GM18517 (cell line): Measurements from ENCODE around the gene PARVA.

Experiments used
- ATAC-seq: cut with Tn5 transposase; IDR thresholded peaks from one replicate; pipeline ENCODE4 v1.9.1; 2021; ENCODE audit warnings: mild to moderate bottlenecking, moderate library complexity; ENCODE audit not compliant: unreplicated experiment

The PARVA gene

DNA sequence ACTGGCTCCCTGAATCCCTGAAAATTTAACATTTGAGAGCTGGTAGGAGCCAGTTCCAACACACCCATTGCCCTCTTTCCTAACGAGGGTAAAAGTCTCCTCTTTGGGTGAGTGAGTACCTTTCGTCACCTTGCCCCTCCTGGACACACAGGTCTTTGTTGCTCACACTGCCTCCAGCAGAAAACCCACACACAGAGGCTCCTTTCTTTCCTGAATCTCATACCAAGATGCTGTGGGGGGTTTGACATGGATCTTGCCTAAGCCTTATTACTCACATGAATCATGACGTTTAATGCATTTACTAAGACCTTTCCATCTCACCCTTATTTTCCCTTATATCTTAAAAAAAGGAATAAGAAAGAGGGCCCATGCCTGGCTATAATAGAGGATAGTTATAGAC, 53.0 kb downstream of the PARVA start:
- ATAC-seq = no peak

DNA sequence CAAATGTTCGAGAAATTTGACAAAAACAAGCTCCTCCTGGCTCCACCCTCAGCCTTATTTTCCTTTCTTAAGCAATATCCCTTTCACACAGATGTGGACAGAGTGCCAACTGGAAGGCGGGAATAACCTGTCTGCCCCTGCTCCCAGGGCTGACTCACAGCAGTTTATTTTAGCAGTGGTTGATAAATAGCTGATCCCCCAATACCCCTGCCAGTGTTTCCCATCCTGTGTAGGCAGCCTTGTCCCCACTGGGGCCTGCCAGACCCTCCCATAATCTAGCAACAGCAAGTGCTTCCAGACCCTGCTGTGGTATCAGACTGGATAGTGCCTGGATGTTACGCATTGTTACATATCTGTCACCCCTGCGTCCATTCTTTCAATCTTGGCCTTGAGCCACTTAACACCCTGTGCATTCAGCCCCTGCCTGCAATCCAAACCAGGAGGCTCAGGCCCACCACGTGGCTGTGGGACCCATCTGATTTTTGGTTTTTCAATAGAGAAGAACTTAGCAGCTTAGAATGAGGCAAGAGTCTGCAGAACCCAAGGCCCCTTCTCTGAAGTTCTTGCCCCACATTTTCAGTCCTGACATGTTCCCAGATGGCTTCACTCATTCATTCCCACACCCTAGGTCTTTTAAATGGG, 53.7 kb downstream of the PARVA start:
- ATAC-seq = no peak

DNA sequence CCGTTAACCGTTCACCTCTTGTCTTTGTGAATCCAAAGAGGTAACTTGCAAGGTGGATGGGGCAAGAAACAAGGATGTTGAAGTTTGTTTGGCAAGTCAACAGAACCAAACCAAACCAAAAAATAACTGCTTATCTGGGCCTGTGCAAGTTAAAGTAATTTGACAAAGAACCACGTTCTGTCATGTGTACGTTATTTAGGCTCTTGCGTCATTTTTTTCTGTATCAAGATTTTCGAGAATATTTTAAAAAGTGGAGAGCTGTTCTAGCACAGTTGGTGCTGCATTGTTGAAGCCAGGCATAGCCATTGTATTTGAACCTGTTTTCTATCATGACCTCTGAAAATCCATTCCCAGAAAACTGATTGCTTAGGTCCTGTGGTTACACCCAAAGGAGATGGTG, 55.1 kb downstream of the PARVA start:
- no peak for ATAC-seq

DNA sequence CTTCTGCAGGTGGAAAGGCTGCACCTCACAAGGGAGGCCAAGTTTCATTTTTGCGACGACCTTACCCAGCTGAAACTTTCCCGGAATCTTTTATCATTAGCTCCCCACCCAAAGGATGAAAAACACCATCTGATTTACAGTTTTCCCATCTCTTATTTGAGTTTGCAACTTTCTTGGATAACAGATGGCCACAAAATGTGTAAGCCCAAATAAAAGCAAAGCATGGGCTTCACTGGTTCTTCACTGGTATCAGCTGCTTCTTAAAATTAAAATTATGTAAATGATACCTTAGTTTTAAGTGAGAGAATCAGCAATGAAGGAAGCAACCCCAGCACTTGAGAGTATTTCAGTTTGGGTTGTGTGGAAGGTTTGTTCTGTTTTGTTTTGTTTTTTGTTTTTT, 55.8 kb downstream of the PARVA start:
- no peak for ATAC-seq

DNA sequence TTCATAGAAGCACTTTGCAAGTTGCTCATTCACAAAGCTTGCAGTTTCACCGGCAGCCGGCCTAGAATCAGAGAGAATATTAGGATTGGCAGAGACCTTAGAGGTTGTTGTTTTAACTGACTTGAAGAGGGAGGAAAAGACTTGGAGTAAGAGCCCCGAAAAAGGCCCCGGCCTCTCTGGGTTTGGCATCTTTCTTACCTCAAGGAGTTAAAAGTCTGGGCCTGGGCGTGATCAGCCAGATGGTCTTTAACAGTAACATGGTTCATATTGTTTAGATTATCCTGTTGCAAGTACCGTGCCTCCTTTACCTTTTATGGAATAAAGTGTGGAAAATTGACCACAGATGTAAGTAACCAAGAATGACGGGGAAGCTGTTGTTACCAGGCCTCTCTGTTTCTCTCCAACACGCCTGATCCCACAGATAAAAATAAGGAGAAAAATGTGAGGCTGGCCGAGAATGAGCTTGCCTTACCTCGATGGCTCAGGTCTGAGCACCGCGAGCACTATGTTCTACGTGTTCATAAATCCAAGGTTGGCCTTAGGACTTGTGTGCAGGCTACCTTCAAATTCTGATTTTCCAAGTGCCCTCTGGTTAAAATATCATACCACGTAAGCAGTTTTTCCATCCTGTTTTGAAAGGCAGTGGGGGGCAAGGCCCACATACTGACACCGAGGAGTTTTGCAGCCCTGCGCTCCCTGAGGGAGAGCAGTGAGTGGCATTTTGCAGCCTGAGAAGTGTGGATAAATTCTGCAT, 56.4 kb downstream of the PARVA start:
- ATAC-seq = no peak

DNA sequence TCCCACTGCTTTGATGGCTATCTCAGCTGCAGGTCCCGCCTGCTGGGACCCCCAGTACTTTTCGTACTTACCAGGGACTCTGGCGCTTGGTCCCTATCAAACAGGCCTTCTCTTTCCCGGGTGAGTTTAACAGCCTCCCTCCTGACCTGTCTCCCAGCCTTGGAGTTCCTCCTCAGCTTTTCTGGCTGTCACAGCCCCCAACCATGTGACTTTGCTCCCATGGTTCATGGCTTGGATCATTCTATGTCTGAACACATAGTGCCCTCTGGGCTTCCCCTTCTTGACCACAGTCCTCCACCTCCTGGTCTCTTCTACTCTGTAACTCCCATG, 56.9 kb downstream of the PARVA start:
- ATAC-seq = no peak

DNA sequence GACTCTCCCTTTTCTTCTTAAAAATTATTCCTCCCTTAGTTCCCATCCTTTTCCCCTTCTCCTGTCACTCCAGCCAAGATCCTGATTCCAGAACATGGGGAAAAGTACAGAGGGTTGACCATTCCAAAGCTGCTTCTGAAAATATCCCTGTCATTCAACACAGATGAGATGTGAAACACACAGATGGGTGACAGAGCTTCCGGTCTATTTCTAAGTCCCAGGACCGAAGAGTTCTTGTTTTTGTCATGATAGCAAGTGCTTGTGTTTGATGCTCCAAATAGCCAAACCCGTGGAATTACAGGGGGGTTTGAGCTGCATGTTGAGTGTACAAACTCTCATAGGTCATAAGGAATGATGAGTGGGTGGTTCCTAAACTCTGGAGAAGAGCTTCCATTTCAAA, 57.9 kb downstream of the PARVA start:
- ATAC-seq = no peak

DNA sequence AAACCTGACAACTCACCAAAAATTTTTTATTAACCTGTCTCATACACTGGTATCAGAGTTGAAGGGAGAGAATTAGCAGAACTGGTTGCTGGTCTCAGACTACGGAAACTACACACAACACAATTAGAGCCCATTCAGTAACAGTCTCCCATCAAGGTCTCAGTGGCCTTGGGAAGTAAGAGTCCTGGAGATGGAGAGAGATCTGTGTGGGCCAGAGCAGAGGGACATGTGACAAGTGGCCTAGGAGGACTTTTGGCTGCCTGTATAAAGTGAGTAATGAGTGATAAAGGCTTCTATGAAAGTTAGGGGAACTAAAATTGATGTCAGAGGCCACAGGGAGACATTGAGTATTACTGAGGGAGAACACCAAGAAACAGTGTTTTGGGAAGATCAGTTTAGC, 58.9 kb downstream of the PARVA start:
- ATAC-seq = no peak

DNA sequence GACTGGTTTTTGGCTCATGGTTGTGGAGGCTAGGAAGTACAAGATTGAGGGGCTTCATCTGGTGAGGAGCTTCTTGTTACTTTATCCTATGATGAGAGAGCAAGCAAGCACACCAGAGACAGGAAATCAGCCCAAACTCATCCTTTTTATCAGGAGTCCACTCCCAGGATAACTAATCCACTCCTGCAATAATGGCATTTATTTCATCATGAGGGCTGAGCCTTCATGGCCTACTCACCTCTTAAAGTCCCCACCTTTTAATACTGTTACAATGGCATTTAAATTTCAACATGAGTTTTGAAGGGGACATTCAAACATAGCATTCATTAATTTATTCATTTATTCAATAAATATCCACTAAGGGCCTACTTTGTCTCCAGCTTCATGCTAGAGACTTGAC, 60.9 kb downstream of the PARVA start:
- ATAC-seq = no peak

DNA sequence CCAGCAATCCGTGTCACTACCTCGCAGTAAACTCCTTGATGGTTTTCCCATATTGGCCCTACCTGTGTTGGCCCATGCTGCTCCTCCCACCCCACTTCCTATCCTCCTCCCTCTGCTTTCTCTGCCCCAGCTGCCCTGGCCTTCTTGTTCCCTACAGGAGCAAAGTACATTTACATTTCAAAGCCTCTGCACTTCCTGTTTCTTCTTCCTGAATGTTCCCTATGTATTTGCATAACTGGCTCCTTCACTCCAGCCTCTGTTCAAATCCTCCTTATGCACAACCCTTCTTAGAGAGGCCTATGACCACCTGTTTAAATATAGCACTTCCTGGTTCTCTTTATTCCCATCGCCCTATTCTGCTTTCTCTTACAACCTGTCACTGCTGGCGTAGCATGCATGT, 62.2 kb downstream of the PARVA start:
- ATAC-seq = no peak

DNA sequence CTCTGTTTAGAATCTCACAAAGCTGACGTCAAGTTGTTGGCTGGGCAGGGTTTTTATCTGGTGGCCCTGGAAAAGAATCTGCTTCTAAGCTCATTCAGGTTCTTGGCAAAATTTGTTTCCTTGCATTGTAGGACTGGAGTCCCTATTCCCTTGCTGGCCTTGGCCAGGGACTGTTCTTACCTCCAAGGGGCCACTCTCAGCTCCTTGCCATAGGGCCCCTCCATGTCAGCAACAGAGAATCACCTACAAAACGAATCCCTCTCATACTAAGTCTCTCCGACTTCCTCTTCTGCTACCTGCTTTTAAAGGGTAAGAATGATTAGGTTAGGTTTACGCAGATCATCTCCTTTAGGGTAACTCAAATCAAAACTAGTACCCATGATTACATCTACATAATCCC, 63.2 kb downstream of the PARVA start:
- no peak for ATAC-seq

DNA sequence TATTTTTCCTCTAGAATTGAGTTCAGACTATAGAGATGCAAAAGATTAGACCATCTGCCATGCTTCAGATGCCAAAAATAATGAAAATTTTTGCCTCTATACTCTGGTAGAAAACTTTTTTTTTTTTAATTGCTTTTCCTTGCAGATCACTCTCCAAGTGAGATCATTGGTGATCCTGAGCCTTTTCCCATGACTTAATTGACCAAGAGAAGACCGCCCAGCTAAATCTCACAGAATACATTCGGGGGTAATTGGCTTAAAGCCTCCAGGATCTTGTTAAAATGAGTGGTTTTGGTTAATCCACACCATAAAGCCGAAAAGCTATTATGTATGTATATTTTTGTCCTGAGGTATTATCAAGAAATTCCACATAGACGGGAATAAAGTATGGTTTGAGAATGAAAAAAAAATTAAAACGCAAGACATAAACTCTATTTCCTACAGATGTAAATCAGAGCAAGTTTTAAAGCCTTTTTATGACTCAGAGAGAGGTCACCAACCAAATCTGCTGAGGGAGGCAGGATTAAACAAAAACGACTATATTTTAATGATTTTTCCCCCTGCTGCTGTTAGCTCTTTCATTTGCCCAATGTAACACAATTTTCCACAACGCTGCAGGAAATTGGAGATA, 64.0 kb downstream of the PARVA start:
- ATAC-seq = no peak

DNA sequence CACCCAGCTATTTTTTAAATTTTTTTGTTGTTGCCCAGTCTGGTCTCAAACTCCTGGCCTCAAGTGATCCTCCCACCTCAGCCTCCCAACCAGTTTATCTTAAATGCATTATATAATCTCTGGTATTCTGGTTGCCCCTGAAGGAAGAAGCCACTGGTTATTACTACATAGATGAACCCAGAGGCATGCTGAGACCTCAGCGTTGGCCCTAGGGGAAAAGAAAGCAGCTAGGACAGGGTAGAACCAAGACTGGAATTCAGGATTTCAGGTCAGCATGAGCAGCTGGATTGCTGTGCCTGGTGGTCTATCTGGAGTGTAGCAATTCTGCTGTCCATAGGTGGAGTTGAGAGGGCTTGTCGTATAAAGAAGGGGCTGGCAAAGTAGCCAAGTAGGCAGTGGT, 67.2 kb downstream of the PARVA start:
- no peak for ATAC-seq

DNA sequence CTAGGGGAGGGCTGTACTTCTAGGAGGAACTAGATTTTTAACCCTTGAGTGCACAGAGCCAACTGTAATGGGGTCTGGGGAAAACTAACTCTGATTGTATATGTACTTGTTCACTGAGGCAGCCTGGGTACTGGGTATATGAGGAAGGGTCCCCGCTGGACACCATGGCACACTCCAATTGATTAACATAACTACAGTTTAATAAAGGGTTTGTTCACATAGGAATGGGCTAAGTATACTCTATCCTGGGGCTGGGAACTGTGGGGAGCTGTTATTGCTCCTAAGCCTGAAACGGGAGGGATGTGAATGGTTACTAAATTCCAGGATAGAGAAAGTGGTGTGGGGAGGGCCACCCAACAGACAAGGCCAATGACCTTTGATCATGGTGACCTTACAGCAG, 67.6 kb downstream of the PARVA start:
- no peak for ATAC-seq

DNA sequence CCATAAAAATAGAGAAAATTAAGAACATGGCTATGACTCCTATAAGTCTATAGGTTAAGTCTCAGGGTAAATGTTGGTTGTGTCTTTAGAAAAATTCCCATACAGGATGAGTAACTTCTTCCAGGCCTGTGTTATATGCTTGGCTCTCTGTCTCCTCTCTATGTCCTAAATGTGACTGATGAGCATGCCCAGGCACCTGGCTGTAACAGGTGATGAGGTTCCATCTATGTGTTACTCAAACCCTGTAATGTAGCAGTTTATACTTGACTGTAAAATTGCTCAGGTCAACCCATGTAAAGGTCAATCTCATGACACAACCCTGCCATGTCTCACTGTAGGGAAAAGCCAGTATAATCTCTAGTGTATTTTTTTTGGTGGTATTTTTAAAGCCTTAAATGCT, 69.5 kb downstream of the PARVA start:
- no peak for ATAC-seq

DNA sequence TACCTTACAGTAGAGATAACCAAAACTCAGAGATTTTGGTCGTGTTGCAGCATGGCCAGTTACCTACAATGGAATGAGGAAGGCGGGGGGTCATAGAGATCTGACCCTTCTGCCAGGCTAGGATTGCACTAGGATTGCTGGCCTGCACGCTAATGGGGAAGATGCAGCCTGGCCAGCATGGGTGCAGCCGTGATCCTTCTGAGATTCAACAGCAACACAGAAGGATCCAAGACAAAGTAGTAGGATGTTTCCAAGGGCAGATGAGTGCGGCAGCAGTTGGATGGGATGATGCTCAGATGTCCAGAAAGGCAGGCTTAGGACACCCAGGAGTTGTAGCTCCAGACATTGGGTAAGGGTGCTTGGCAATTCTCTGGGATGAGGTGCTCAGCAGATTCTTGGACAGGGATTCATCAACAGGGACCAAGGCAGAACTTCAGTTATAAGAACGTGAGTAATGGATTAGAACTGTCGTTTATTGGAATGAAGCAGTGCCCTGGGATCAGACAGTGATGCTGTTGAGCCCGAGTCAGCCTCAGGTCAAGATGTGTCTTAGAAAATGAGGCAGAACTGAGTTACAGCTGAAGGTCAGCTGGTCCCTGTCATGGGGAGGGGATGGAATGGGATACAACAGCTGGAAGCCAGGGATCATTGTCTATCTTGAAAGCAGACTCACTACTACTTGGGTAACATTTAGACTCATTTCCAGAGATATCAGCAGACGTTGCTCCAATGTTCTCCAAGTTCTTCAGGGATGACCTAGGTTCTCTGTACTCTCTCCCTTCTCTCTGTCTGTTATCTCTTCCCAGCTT, 71.0 kb downstream of the PARVA start:
- no peak for ATAC-seq

DNA sequence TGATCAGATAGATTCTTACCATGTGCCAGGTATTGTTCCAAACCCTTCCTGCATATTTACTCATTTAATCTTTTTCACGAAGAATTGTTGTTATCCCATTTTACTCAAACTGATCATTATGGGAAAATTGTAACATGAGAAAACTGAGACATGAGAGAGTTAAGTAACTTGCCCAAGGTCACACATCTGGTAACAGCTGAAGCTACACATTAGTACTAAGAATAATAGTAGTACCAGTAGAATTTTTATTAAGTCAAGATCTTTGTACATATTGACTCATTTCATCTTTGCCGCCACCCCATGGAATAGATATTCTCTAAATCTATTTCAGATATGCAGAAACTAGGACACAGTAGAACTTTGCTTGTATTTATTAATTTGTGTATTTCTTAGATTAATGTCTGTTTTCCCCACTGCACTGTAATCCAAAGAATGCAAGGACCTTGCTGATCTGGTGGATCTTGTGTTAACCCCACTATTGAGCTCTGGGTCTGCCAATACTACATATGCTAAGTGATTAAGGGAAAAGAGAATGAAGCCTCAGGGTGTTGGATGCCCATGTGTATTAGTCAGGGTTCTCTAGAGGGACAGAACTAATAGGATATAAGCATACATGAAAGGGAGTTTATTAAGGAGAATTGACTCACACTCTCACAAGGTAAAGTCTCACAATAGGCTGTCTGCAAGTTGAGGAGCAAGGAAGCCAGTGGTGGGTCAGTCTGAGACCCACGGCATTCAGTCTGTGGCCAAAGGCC, 72.8 kb downstream of the PARVA start:
- no peak for ATAC-seq

DNA sequence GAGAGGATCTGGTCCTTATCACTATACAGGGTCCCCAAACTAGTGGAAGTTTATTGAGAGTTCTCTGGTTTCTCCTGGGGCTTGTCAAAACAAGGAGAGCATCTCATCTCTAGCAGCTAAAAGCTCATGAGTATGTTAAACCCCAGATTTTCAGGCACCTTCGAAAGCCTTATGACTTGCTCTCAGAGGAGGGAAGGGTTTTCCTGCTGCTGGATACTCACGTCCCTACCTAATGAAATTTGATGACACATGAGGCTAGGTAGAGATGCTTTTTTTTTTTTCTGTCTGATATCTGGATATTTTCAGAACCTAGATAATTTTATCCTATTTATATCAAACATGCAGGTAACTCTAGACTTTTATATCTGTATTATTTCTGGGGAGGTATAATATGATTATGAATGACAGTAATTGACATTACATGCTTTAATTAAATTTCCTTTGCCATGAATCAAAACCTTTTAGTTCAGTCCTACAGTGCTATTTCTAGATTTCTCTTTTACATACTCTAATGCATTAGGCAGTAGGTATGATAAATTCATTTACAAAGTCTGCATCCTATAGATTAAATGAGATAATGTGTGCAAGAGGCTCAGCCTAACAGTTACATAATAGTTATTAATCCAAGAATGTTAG, 73.9 kb downstream of the PARVA start:
- ATAC-seq = no peak

DNA sequence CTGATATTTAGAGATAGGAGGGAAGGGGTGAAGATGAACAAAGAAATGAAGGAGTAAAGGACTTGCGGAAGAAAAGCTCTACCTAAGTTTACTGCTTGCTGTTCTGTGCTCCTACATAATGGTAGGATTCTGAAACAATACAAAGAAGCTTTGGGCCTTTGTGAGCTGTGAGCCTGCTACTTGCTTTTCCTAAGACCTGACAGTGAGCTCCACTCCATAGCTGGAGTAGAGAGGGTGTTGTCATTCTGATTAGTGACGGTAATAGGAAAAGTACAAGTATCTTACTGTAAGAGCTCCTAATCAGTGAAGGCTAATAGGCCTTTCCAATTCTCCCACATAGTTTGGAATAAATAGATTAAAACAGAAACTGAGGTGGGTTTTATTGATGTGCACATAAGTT, 75.9 kb downstream of the PARVA start:
- ATAC-seq = no peak

DNA sequence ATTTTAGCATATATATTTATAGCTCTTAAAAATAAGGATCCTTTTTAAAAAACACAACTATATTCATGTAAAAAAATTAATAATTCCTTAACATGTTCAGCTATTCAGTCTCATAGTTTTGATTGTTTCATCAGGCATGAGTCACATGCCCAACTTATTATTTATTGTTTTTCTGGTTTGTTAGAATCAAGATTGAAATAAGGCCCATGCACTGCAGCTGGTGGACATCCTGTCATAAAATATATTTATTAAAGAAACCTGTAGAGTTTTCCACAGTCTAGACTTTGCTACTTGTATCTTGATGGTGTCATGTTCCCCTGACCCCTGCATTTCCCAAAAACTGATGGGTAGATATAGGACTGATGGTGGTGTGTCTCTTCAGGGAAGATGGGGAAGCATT, 77.4 kb downstream of the PARVA start:
- ATAC-seq = no peak

DNA sequence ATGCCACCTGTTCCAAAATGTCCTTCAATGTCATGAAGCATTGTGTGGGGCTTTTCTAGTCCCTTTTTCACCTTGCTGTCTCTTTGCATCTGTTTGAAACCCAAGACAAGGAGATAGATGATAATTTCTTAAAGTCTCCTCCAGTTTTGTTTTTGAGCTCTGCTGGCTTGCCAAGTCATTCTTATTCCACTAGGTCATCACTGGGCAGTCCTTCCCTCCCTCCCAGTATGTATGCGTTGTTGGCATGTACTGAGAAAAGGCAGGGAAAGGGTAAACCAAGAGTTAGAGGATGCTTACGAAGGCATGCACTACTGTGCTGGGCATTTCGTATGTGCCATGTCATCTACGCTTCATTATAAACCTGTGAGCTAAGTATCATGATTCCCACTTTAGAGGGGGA, 78.6 kb downstream of the PARVA start:
- no peak for ATAC-seq
